Motor neuron (in vitro differentiated cells): ENCODE results near the gene RNU6-9. TPM values are rescaled to one million over a fixed set of nuclear protein-coding genes. Genes with fewer than 3 reads are reported as not detected.

ENCODE experiments used
- ATAC-seq, 8 experiments: fragments of 200-7000 bp; cut with Tn5 transposase; replicated peaks in 6 of 8; 2 replicates each; pipeline ENCODE4 v1.8.0; 2021; ENCODE audit warnings: mild to moderate bottlenecking in 8 of 8, moderate library complexity in 8 of 8
- H3K27ac ChIP-seq, 2 donors: fragments of 250-450 bp; sonication (Bioruptor Pico); 2 replicates each; pipeline ENCODE4 v1.9.0; 2021; ENCODE audit warnings: antibody characterized with exemption in 2 of 2, mild to moderate bottlenecking in 2 of 2, moderate library complexity in 1 of 2
- H3K4me1 ChIP-seq, 2 donors: fragments of 250-450 bp; sonication (Bioruptor Pico); replicated peaks in 1 of 2; 2 replicates each; pipeline ENCODE4 v1.6.1; 2021; ENCODE audit warnings: antibody characterized with exemption in 2 of 2, mild to moderate bottlenecking in 2 of 2, moderate library complexity in 1 of 2
- H3K4me3 ChIP-seq, 5 donors: fragments of 250-450 bp; sonication (Bioruptor Pico); 2 replicates each; pipeline ENCODE4 v1.9.0; 2021; ENCODE audit warnings: antibody characterized with exemption in 5 of 5, mild to moderate bottlenecking in 5 of 5, moderate library complexity in 4 of 5
- WGBS, 10 experiments: fragments of 450-650 bp; shearing (Covaris generic); methylation state at CpG; one replicate each; pipeline ENCODE4 v1.0.0; 2022; 5-methylcytosine and 5-hydroxymethylcytosine counted together
- in situ Hi-C, 9 experiments: fragments of 400-800 bp; cut with MboI; loops; one replicate each; pipeline ENCODE4 v1.15.0; 2021; ENCODE audit warnings: low sequenced_read_pairs in 9 of 9, low pct_unique_long_range_greater_than_20kb in 2 of 9; ENCODE audit not compliant: unreplicated experiment in 9 of 9
- total RNA-seq, 8 experiments: library from RNA; unstranded; fragments of 300-600 nt; gene quantifications; 2 replicates each; pipeline versions ENCODE4 v1.2.3 to v1.2.4, GENCODE V29; 2022

RNU6-9 gene
- total RNA-seq, 8 experiments from 2014 or later: under 0.01 TPM; not detected in 7

- H3K4me3 ChIP-seq: peak within 1 kb of the TSS; percentile 56 to 98 (median 92)
- peak; percentile 31 to 92 (median 58) for ATAC-seq
- in situ Hi-C loops: loop anchor here in 2 of 9 experiments (10.0 to 25.0 kb wide), 3 partner anchors 138 to 251 kb away; partner anchors contain the start of genes MISP (in 1 of the 2) and RNF126 (in 1 of the 2)
- H3K4me1 ChIP-seq: peaks cover 6 to 13% of the 10 kb centered on the region in 2 donors
- 0 to 2% methylated on average over 4 to 10 of the region's 76 CpGs; no CpG with 5 or more reads in 8 of the 10 experiments for WGBS, 10 experiments
- peak within 1 kb of the TSS; percentile 66 to 68 for H3K27ac ChIP-seq
Observed at GRCh38 chr19:913080-913748, 19.9 kb downstream of the RNU6-9 start, which contains the start of gene R3HDM4. Gene R3HDM4 (minus strand): TSS chr19:913219. CDS start chr19:913157, 62 bp downstream.

GRCh38 chr19:916645-917322 lies 23.5 kb downstream of the RNU6-9 start:
- Histone ChIP-seq H3K4me3 (peak overlapping the region; percentile 14 to 36 (median 25)), H3K27ac (peak overlapping the region in 1 of 2 donors; percentile 65), H3K4me1 (peaks cover 9 to 26% of the 10 kb centered on the region in 2 donors)
- in situ Hi-C loops: loop anchor here in 2 of 9 experiments (10.0 to 25.0 kb wide), 3 partner anchors 142 to 254 kb away; partner anchors contain the start of genes MISP (in 1 of the 2) and RNF126 (in 1 of the 2)
- WGBS, 10 experiments: 60 to 86% (median 68%) methylated on average over 1 to 2 of the region's 35 CpGs; no CpG with 5 or more reads in 6 of the 10 experiments
- peak in 6 of 8 experiments; percentile 2 to 53 (median 36) for ATAC-seq

GRCh38 chr19:917323-918151 lies 24.3 kb downstream of the RNU6-9 start, which contains the start of gene KISS1R:
Gene KISS1R (plus strand): TSS chr19:917333. CDS start chr19:917503, 170 bp downstream.
- WGBS, 10 experiments: 0 to 1% methylated on average over 8 to 12 of the region's 87 CpGs; no CpG with 5 or more reads in 8 of the 10 experiments

GRCh38 chr19:918152-918437 lies 24.8 kb downstream of the RNU6-9 start:
- peak in 1 of 8 experiments; percentile 0 for ATAC-seq
- peak overlapping the region in 1 of 2 donors; percentile 24 for H3K27ac ChIP-seq
- H3K4me3 ChIP-seq: peak overlapping the region in 3 of 5 donors; percentile 21 to 36 (median 34)
- in situ Hi-C loops: loop anchor here in 2 of 9 experiments (10.0 to 25.0 kb wide), 3 partner anchors 143 to 256 kb away; partner anchors contain the start of genes MISP (in 1 of the 2) and RNF126 (in 1 of the 2)
- H3K4me1 ChIP-seq: peaks cover 9 to 26% of the 10 kb centered on the region in 2 donors
- 40% methylated on average over 2 of the region's 12 CpGs; no CpG with 5 or more reads in 9 of the 10 experiments for WGBS, 10 experiments

More at GRCh38 chr19:917323-918151, 24.3 kb downstream of the RNU6-9 start, which contains the start of gene KISS1R:
- peak within 1 kb of the TSS; percentile 14 to 36 (median 25) for H3K4me3 ChIP-seq
- H3K27ac ChIP-seq: peak within 1 kb of the TSS in 1 of 2 donors; percentile 65
- H3K4me1 ChIP-seq: peaks cover 9 to 26% of the 10 kb centered on the region in 2 donors
- in situ Hi-C loops: loop anchor here in 2 of 9 experiments (10.0 to 25.0 kb wide), 3 partner anchors 143 to 255 kb away; partner anchors contain the start of genes MISP (in 1 of the 2) and RNF126 (in 1 of the 2)
- peak in 6 of 8 experiments; percentile 20 to 68 (median 64) for ATAC-seq

- H3K4me1 ChIP-seq: peaks cover 8 to 26% of the 10 kb centered on the region in 2 donors
- in situ Hi-C loops: loop anchor here in 2 of 9 experiments (10.0 to 25.0 kb wide), 3 partner anchors 144 to 256 kb away; partner anchors contain the start of genes MISP (in 1 of the 2) and RNF126 (in 1 of the 2)
- H3K27ac ChIP-seq: peak overlapping the region in 1 of 2 donors; percentile 49
- WGBS, 10 experiments: 2% methylated on average over 10 of the region's 58 CpGs; no CpG with 5 or more reads in 9 of the 10 experiments
- H3K4me3 ChIP-seq: peak overlapping the region in 4 of 5 donors; percentile 17 to 37 (median 28)
- ATAC-seq: peak in 5 of 8 experiments; percentile 18 to 47 (median 41)
Observed at GRCh38 chr19:918481-919198, 25.4 kb downstream of the RNU6-9 start.

- Histone ChIP-seq H3K4me1 (peaks cover 6 to 26% of the 10 kb centered on the region in 2 donors), H3K4me3 (peak overlapping the region in 4 of 5 donors; percentile 17 to 37 (median 24)), H3K27ac (peak overlapping the region in 1 of 2 donors; percentile 49)
- WGBS, 10 experiments: 4% methylated on average over 14 of the region's 68 CpGs; no CpG with 5 or more reads in 9 of the 10 experiments
- in situ Hi-C loops: loop anchor here in 7 of 9 experiments (5.0 to 25.0 kb wide), 5 partner anchors 63 to 257 kb away; partner anchors contain the start of genes WDR18 (in 6 of the 7), MISP (in 1 of the 7) and RNF126 (in 1 of the 7)
- ATAC-seq: peak in 6 of 8 experiments; percentile 4 to 30 (median 20)
Observed at GRCh38 chr19:919199-920050, 26.1 kb downstream of the RNU6-9 start.

- H3K4me1 ChIP-seq: peaks cover 6 to 26% of the 10 kb centered on the region in 2 donors
- H3K4me3 ChIP-seq: peak overlapping the region in 4 of 5 donors; percentile 0 to 37 (median 22)
- peak in 3 of 8 experiments; percentile 2 to 12 (median 3) for ATAC-seq
- no peak overlapping the region for H3K27ac ChIP-seq
- in situ Hi-C loops: loop anchor here in 6 of 9 experiments (5.0 to 25.0 kb wide), 4 partner anchors 62 to 258 kb away; partner anchors contain the start of genes WDR18 (in 6 of the 6), MISP (in 1 of the 6) and RNF126 (in 1 of the 6)
- WGBS, 10 experiments: 17 to 40% (median 24%) methylated on average over 1 to 15 of the region's 84 CpGs; no CpG with 5 or more reads in 7 of the 10 experiments
Observed at GRCh38 chr19:920051-920864, 27.0 kb downstream of the RNU6-9 start.

GRCh38 chr19:924553-925086 lies 31.3 kb downstream of the RNU6-9 start:
- Histone ChIP-seq H3K4me1 (peaks cover 9 to 14% of the 10 kb centered on the region in 2 donors), H3K4me3 (peak overlapping the region; percentile 89 to 98 (median 91)), H3K27ac (no peak overlapping the region)
- WGBS, 10 experiments: 10 to 63% (median 34%) methylated on average over 2 to 5 of the region's 31 CpGs; no CpG with 5 or more reads in 6 of the 10 experiments
- in situ Hi-C loops: loop anchor here in 6 of 9 experiments (5.0 to 25.0 kb wide), 4 partner anchors 58 to 262 kb away; partner anchors contain the start of genes WDR18 (in 6 of the 6), MISP (in 1 of the 6) and RNF126 (in 1 of the 6)
- no peak for ATAC-seq

GRCh38 chr19:925087-925525 lies 31.8 kb downstream of the RNU6-9 start:
- Histone ChIP-seq H3K4me3 (peak overlapping the region; percentile 89 to 98 (median 91)), H3K4me1 (peaks cover 9 to 11% of the 10 kb centered on the region in 2 donors), H3K27ac (peak overlapping the region; percentile 90 to 97)
- in situ Hi-C loops: loop anchor here in 5 of 9 experiments (10.0 kb wide), 1 partner anchor 60 kb away; the partner anchor contains the start of gene WDR18 (in 5 of the 5)
- ATAC-seq: peak; percentile 2 to 64 (median 50)
- WGBS, 10 experiments: no CpG with 5 or more reads among the region's 39 CpGs
